HG02870 (cell line): ENCODE results near the gene LPCAT1.

Source experiments
- ATAC-seq: cut with Tn5 transposase; IDR thresholded peaks from one replicate; pipeline ENCODE4 v1.9.1; 2021; ENCODE audit warnings: mild to moderate bottlenecking, moderate library complexity; ENCODE audit not compliant: unreplicated experiment

LPCAT1 gene

GRCh38 chr5:1555011-1555807, 31.4 kb upstream of the LPCAT1 start:
- ATAC-seq, result no peak

GRCh38 chr5:1554410-1554967, 30.7 kb upstream of the LPCAT1 start:
- no peak for ATAC-seq

DNA sequence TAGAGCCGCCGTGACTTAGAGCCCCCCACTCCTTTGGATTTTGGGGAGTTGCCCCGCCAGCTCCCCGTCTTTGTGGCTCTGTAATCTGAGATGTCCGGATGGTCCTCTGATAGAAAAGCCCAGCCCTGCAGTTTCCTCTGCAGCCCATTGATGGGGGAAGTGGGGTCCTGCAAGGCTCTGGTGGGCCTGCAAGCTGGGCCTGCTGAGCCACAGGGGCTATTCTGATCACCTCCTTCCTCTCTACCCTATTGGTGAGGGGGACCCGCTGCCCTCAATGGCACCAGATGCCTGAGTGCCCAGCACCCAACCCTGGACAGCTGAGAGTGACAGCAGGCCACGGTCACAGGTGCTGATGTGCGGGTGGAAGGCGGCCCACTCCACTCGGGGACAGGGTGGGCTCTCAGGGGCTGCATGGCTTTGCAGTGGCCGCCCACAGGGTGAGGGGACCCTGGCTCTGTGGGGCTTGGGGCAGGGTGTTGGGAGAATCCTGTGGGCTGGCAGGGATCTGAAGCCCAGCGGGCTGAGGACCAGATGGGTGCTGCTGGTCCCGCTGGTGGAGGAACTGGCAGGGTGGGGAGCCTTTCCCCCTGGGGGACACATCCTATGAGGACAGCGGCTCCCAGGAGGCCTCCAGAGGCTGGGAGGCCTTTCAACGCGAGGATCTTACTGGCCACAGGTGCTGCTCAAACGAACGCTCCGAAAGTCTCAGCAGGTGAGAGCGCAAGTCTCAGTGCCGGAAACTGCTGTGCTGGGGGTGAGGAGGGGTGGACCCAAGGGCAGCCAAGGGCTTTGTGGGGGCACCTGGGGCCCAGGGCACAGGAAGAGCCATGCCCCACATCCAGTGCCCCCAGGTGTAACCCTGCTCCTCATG, 30.0 kb upstream of the LPCAT1 start:
- no peak for ATAC-seq

GRCh38 chr5:1552521-1553255, 28.9 kb upstream of the LPCAT1 start:
- no peak for ATAC-seq

DNA sequence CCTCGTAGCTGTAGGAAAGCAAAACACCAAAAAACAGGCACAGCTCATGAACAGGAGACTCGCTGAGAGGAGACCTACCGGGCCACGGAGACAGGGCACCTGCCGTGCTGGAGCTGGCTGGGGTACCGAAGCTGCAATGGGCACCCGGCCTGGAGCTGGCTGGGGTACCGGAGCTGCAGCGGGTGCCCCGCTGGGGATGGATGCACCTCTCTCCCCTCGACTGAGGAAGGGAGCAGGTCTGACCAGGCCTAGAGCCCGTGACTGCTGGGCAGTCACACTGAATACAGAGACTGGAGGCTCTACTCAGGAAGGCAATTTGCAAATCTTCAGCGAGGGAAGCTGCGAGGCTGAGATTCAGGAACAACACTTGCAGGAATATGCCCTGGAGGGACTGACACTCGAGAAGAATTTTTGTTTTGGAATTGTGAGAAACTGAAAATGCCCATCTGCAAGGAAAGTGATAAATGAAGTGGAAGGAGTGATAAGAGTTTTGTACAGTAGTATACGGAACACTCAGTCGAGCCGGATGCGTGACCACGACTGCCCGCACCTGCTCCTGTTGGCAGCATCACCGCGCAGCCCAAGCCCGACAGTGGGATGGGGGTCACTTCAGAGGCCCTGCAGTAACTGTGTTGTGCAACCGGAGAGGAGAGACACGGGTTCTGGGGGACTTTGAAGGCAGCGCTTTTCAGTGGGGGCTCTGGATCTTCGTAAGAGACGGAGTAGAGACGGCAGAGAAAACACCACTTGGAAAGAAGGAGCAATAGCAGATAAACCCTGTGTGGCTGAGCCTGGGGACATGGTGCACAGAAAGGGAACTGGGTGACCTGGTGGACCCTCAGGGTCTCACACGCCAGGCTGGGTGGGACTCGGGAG, 27.9 kb upstream of the LPCAT1 start:
- ATAC-seq, result no peak

DNA sequence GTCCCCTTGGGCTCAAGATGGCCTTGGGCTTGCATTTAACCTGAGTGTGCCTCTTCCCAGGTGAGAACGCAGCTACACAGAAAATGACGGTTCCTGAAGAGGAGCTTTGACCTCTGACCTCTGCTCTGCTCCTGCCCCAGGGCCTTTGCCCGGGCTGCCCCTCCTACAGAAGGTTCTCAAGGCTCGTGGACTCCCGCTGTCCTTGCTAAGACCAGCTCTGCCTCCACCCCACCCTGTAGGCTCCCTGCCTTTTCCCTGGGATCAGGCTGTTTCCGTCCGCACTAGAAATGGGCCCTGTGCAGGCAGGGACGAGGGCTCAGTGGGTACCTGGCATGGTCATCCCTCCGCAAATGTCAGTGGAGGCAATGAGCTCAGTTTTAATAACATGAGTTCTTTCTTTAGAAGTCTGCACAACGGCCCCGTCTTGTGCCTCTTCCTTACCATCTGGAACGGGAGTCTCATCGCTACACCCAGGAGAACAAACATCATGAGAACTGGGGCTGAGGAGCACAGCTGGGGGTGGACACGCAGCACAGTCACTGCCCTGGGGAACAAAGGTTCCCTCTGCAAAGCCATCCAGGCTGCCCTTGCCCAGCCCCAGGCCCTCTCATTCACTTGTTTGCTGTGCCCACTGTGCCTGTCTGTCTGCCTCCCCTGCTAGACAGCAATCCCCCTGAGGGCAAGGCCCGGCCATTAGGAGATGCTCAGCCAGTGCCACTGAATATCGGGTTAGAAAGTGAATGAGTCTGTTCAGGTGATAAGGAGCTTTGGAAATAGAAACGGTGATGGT, 26.7 kb upstream of the LPCAT1 start:
- ATAC-seq, result no peak

DNA sequence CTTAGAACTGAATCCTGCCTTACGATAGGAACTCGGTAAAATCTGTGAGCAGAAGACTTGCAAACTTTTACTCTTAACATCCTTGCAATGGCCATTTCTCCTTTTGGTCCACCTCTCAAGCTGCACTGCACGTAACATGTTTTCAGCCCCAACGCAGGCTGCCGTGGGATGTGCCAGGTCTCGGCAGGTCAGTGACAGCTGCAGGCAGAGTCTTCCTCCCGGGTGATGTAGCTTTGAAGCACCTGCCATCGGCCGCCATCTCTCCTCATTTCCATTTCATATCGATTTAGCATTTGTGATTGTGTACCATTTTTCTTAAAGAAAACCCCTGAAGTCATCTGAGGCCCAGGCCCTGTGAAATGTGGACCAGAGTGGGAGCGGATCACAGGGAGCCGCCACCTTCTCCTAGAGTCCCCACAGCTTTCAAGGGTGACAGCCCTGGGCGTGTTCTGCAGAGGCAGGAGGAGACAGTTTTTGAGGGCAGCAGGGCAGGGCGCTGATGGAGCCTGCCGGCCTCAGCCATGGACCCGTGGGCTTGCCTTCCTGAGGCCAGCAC, 25.8 kb upstream of the LPCAT1 start:
- ATAC-seq, result no peak

DNA sequence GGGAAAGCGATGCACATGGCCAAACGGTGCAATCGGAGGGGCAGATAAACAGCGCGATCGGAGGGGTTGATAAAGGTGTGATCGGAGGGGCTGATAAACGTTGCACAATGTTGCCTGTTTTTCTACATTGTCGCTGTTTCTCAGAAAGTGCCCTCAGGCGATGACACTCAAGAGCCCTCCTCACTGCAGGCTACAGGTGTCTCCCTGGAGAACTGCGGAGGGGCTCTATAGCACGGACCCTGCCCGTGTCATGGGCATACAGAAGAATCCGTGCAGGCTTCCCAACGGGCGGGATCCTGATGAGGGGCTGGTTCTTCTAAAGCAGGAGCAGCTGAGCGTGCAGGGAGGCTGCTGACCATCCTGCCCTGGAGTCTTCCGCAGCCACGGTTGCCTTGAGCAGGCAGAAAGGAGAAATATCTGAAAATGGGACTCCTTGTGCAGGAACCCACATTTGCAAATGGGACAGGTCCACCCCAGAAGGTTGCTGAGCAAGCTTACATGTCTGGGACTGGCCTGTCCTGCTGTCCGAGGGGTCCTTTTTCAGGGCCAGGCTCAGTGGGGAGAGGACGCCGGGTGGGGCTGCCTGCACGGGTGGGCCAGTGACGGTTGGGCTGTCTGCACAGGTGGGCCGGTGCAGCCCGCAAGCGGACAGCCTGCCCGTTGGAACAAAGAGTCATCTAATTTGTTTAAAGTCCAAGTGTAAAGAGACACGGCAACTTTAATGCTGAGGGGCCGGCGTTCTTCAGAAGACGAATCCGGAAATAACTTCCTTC, 25.1 kb upstream of the LPCAT1 start:
- ATAC-seq, result no peak

DNA sequence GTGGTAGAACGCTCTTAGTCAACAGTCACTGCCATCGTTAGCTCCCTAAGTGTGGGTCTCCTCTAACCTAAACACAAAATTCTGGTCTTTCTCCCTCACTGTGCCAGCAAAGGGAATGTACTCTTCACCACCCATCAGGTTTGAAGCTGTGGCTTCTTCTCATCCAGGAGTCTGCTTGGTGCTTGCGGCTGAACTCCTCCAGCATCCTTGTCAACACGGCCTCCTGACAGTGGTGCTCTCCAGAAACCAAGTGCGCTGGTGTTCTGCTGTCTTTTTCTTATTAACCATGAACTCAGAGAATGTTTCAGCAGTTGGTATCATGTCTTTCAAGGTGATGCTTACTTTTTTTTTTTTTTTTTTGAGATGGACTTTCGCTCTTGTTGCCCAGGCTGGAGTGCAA, 23.9 kb upstream of the LPCAT1 start:
- ATAC-seq, result no peak

- no peak for ATAC-seq
These were observed 23.5 kb upstream of the LPCAT1 start for GRCh38 chr5:1547236-1547635.

DNA sequence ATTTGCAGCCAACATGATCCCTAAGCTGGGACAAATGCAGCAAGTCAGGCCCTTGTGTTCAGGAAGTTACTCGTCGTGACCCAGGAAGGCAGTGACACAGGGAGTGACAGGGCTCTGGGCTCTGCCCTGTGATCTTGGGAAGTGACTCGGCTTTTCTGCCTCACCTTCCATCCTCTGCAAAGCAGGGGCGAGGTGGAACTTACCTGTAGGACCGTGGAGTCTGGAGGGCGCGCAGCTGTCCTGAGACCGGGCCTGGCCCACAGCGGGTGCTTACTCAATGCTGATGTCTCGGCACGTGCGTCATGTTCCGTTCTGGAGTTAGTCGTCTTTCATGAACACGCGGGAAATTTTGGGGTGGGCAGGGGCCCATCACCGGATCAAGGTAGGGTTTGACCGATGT, 22.8 kb upstream of the LPCAT1 start:
- no peak for ATAC-seq

- no peak for ATAC-seq
These were observed 22.1 kb upstream of the LPCAT1 start for GRCh38 chr5:1545805-1546355.

DNA sequence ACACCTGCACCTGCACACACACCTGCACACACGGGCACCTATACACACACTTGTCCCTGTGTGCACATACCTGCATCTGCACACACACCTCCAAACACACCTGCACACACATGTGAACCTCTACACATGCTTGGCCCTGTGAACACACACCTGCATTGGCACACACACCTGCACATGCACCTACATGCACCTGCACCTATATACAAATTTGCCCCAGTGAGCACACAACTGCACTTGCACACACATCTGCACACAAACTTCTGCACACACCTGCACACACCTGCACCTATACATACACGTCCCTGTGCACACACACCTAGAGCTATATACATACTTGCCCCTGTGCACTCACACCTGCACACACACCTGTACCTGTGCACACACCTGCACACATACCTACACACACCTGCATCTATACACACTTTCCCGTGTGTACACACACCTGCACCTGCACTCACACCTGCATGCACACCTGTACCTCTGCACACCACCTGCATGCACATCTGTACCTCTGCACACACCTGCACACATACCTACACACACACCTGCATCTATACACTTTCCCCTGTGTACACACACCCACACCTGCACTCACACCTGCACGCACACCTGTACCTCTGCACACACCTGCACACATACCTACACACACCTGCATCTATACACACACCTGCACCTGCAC, 21.5 kb upstream of the LPCAT1 start:
- no peak for ATAC-seq

GRCh38 chr5:1544294-1544961, 20.7 kb upstream of the LPCAT1 start:
- ATAC-seq, result no peak

DNA sequence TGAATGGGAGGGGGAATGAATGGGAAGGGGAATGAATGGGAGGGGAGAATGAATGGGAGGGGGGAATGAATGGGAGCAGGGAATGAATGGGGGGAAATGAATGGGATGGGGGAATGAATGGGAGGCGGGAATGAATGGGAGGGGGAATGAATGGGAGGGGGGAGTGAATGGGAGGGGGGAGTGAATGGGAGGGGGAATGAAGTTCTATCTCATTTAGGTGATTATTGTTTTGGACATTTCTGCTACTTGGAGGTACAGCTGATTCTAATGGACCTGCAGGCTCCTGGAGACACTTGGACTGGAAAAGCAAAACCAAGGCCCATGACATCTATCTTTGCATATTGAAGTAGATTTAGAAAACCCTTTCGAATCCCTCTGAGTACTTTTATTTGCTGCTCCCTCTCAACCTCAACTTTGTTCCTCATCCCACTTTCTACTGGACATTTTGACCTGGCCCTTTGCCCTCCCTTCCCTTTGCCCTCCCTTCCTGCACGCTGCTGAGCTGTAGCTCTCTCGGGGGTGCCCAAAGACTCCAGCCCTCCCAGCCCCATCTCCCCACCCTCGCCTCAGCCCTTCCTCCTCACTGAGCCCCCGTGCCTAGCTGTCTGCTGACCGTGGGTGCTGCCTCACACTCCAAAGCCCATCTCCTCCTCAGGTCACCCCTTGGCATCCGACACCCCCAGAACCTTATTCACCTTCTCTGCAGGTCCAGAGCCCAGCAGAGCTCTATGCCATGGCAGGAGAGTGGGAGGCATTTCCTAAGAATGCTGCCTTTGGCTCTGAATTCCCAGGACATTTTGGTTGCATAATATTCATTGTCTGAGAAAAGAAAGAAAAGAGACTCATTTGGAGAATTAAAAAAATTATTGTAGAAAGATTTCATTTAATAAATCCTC, 19.9 kb upstream of the LPCAT1 start:
- ATAC-seq, result no peak

- no peak for ATAC-seq
These were observed 19.0 kb upstream of the LPCAT1 start for GRCh38 chr5:1542781-1543180.
